ENCODE measurements around the gene MST1. TPM values are rescaled to one million over a fixed set of nuclear protein-coding genes. Genes with fewer than 3 reads are reported as not detected.

MST1 gene
- total RNA-seq (2022; extraction: Qiagen RNA extraction) = 0.81 to 2.3 TPM (median 1.6 TPM) in 5 replicates

GRCh38 chr3:49689046-49689907 is at the start of gene MST1, which contains the start of gene RNF123:
TSS of gene MST1 (minus strand) at chr3:49689474. CDS start at chr3:49688691, 783 bp downstream.
TSS of gene RNF123 (plus strand) at chr3:49689557. CDS start at chr3:49691166, 1,609 bp downstream.

GRCh38 chr3:49723628-49724551 is 34.6 kb upstream of the MST1 start, which contains the start of gene GMPPB:
TSS of gene GMPPB (minus strand) at chr3:49723951. CDS start at chr3:49723726, 225 bp downstream.

GRCh38 chr3:49719214-49719884 is 30.1 kb upstream of the MST1 start, which contains the start of gene AMIGO3:
TSS of gene AMIGO3 (minus strand) at chr3:49719684. CDS start at chr3:49719465, 219 bp downstream.

GRCh38 chr3:49673715-49674496 is 15.4 kb downstream of the MST1 start, which contains the start of gene APEH:
TSS of gene APEH (plus strand) at chr3:49674351. CDS start at chr3:49674402, 51 bp downstream.

Other genes with a start within 250 kb of the MST1 start
- gene DAG1, start 219.2 kb downstream of the MST1 start, total RNA-seq (2022; extraction: Qiagen RNA extraction) = 47.2 to 61.1 TPM (median 56.0 TPM) in 5 replicates
- 0.12 to 0.19 TPM (median 0.16 TPM) in 5 replicates for gene BSN, start 135.0 kb downstream of the MST1 start, total RNA-seq (2022; extraction: Qiagen RNA extraction)
- 60.7 to 66.5 TPM (median 63.9 TPM) in 5 replicates for gene APEH, start 15.1 kb downstream of the MST1 start, total RNA-seq (2022; extraction: Qiagen RNA extraction)
- gene RNF123, start 83 bp upstream of the MST1 start, total RNA-seq (2022; extraction: Qiagen RNA extraction) = 9.4 to 15.5 TPM (median 13.9 TPM) in 5 replicates
- gene AMIGO3, start 30.2 kb upstream of the MST1 start, total RNA-seq (2022; extraction: Qiagen RNA extraction) = 0.58 to 1.8 TPM (median 0.82 TPM) in 5 replicates
- gene GMPPB, start 34.5 kb upstream of the MST1 start, total RNA-seq (2022; extraction: Qiagen RNA extraction) = 14.2 to 20.7 TPM (median 18.2 TPM) in 5 replicates
- gene IP6K1, start 97.1 kb upstream of the MST1 start, total RNA-seq (2022; extraction: Qiagen RNA extraction) = 20.5 to 23.7 TPM (median 21.2 TPM) in 5 replicates
- 0.12 to 0.42 TPM (median 0.28 TPM) in 5 replicates for gene CDHR4, start 110.4 kb upstream of the MST1 start, total RNA-seq (2022; extraction: Qiagen RNA extraction)
- gene INKA1, start 113.8 kb upstream of the MST1 start, total RNA-seq (2022; extraction: Qiagen RNA extraction) = 1.9 to 2.8 TPM (median 2.3 TPM) in 5 replicates
- 0.18 to 0.66 TPM (median 0.25 TPM) in 5 replicates for gene UBA7, start 124.5 kb upstream of the MST1 start, total RNA-seq (2022; extraction: Qiagen RNA extraction)
- 10.6 to 12.9 TPM (median 12.8 TPM) in 5 replicates for gene TRAIP, start 167.1 kb upstream of the MST1 start, total RNA-seq (2022; extraction: Qiagen RNA extraction)
- gene CAMKV, start 180.4 kb upstream of the MST1 start, total RNA-seq (2022; extraction: Qiagen RNA extraction) = 0.17 to 0.30 TPM (median 0.23 TPM) in 5 replicates
- 4.5 to 6.4 TPM (median 6.1 TPM) in 5 replicates for gene MST1R, start 214.4 kb upstream of the MST1 start, total RNA-seq (2022; extraction: Qiagen RNA extraction)
- 5.6 to 9.0 TPM (median 8.0 TPM) in 5 replicates for gene MON1A, start 240.3 kb upstream of the MST1 start, total RNA-seq (2022; extraction: Qiagen RNA extraction)